ENCODE measurements around the gene RAB31. TPM values are rescaled to one million over a fixed set of nuclear protein-coding genes. Genes with fewer than 3 reads are reported as not detected.
A peak's percentile ranks its signal among the peaks of the same experiment; 100 is the strongest.
"Not testable (repeated sequence)": the region's sequence is repeated elsewhere in the genome, so short reads cannot be mapped to it uniquely, and the experiment has no call there.

RAB31 gene
- total and polyA plus RNA-seq, 11 donors = 3.2 to 67.7 (median 12.8) TPM

DNA sequence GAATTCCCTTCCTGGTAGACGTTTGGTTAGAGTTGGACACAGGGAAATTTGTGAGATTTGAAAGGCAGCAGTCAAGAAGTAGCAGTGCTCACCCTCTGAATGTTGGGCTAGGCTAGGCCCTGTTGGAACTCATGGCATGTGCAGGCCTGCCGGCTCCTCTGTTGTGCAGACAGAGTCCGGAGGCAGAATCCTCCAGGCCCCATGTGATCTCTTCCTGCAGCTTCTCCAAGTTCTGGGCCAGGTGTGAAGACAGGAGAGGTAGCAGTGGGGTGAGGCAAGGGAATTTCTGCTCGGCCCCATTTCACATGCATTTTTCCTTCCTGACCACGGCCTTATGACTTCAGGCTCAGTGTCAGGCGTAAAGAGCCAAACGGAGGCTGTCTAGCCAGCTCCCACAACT is 36.9 kb upstream of the RAB31 start:
- WGBS, 4 donors = 85 to 90% (median 87%) methylated on average over 7 of the region's 7 CpGs
- intact Hi-C loops (cut with DNase I) = loop anchor here in 8 of 10 donors (5.0 to 10.0 kb wide), 5 partner anchors 56 to 96 kb away; partner anchors contain the start of gene PPP4R1 (in 4 of the 8)

DNA sequence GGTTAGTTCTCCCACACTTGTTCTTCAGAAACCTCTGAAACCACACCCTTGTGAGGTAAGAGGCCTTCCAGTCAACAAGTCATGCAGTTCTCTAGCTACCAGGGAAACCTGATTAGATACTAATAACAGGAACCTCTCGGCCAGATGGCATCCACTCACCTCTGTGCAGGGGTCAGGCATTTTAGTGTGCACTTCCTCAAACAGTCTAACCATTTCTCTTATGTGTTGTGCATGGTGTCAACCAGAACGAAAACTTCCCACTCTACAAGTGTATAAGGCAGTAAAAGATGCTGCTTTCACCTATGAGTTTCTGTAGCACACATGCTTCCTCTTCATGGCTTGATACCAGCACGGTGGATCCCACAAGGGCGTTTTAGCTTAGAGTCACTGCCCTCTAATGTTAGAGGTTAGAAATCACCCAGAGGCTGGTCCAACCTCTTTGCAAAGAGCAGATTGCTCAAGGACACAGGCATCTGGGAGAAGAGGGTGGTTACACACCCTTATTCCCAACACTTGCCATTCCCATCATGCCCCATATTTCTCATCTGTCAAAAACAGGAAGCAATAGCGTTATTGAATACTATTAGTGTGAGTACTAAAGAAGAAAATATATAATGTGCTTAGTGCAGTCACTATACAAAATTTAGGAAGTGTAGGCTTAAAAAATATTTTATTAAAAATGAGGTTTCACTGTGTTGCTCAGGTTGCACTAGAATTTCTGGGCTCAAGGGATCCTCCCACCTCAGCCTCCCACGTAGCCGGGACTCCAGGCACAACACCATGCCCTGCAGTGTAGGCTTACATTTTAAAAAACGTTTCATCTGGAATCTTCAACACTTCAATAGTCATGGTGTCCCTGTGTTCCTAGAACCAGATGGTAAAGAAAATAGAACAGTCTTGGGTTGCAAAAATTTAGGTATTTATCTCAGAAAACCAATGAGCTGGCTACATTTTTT is 34.5 kb upstream of the RAB31 start:
- WGBS, 4 donors = 40 to 45% (median 44%) methylated on average over 8 of the region's 8 CpGs
- peak in 3 of 5 donors; percentile 34 to 44 (median 36) for DNase-seq
- Histone ChIP-seq H3K27ac (peak overlapping the region in 2 of 12 donors; percentile 25 to 36), H3K9me3 (peaks cover 0 to 8% (median 0%) of the 10 kb centered on the region in 12 donors), H3K36me3 (no peaks in the 10 kb centered on the region), H3K4me1 (peaks cover 0 to 9% (median 0%) of the 10 kb centered on the region in 12 donors), H3K4me3 (no peak overlapping the region), H3K27me3 (no peaks in the 10 kb centered on the region)
- peak; percentile 81 to 96 (median 95) for ATAC-seq
- TF ChIP-seq, protein P1, sequence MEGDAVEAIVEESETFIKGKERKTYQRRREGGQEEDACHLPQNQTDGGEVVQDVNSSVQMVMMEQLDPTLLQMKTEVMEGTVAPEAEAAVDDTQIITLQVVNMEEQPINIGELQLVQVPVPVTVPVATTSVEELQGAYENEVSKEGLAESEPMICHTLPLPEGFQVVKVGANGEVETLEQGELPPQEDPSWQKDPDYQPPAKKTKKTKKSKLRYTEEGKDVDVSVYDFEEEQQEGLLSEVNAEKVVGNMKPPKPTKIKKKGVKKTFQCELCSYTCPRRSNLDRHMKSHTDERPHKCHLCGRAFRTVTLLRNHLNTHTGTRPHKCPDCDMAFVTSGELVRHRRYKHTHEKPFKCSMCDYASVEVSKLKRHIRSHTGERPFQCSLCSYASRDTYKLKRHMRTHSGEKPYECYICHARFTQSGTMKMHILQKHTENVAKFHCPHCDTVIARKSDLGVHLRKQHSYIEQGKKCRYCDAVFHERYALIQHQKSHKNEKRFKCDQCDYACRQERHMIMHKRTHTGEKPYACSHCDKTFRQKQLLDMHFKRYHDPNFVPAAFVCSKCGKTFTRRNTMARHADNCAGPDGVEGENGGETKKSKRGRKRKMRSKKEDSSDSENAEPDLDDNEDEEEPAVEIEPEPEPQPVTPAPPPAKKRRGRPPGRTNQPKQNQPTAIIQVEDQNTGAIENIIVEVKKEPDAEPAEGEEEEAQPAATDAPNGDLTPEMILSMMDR (IDR thresholded peaks at IDR 0.05) = peak in 8 of 12 donors; percentile 8 to 48 (median 32)
- peak in 1 of 2 donors; percentile 9 for TF ChIP-seq POLR2A (IDR thresholded peaks at IDR 0.05)
- intact Hi-C loops (cut with DNase I) = loop anchor here in 8 of 10 donors (5.0 to 10.0 kb wide), 5 partner anchors 59 to 99 kb away; partner anchors contain the start of gene PPP4R1 (in 4 of the 8)

More for the DNA sequence above, 36.9 kb upstream of the RAB31 start:
- ATAC-seq (no peak), DNase-seq (no peak)
- peaks cover 0 to 9% (median 0%) of the 10 kb centered on the region in 12 donors for H3K4me1 ChIP-seq
- TF ChIP-seq POLR2A (IDR thresholded peaks at IDR 0.05) = no peak
- TF ChIP-seq, protein P1 (IDR thresholded peaks at IDR 0.05) = no peak
- no peaks in the 10 kb centered on the region for H3K27me3 ChIP-seq
- H3K27ac ChIP-seq = no peak overlapping the region
- no peaks in the 10 kb centered on the region for H3K36me3 ChIP-seq
- no peak overlapping the region for H3K4me3 ChIP-seq
- H3K9me3 ChIP-seq = no peaks in the 10 kb centered on the region

DNA sequence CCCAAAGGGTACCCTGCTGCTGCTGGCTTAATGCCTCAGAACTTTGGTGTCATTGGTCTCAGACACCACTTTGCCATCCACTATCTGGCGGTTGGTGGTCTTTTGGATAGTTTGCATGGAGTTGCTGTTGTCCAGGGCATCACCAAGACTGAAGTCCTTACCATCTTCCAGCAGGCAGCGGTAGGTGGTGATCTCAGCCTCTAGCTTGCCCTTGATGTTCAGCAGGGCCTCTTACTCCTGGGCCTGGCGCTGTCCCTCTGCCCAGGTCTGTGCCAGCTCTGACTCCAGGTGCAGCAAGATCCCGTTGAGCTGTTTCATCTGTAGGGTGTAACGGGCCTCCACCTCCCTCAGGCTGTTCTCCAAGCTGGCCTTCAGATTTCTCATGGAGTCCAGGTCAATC is 29.9 kb upstream of the RAB31 start:
- not testable (repeated sequence) for DNase-seq, H3K36me3 ChIP-seq, H3K4me1 ChIP-seq, H3K9me3 ChIP-seq, ATAC-seq, H3K4me3 ChIP-seq, H3K27me3 ChIP-seq, H3K27ac ChIP-seq
- WGBS, 4 donors = 90 to 96% (median 92%) methylated on average over 4 to 5 of the region's 5 CpGs
- intact Hi-C loops (cut with DNase I) = loop anchor here in 8 of 10 donors (5.0 to 10.0 kb wide), 4 partner anchors 63 to 106 kb away; partner anchors contain the start of gene PPP4R1 (in 5 of the 8)

DNA sequence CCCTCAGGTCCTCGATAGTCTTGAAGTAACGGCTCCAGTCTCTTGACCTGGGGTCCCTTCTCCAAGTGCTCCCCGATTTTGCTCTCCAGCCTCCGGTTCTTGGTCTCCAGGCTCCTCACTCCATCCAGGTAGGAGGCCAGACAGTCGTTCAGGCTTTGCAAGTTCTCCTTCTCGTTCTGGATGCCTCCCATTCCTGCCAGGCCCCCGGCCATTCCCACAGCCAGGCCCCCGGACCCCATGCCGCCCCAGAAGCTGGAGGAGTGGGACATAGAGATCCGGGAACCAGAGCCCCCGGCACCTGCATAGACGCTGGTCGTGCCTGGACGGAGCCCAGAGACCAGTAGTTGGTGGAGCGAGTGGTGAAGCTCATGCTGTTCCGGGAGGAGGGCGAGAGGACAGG is 29.0 kb upstream of the RAB31 start:
- TF ChIP-seq, protein P1 (IDR thresholded peaks at IDR 0.05) = no peak
- TF ChIP-seq POLR2A (IDR thresholded peaks at IDR 0.05) = no peak
- ATAC-seq = no peak
- peaks cover 0 to 9% (median 2%) of the 10 kb centered on the region in 12 donors for H3K4me1 ChIP-seq
- H3K27ac ChIP-seq = no peak overlapping the region
- H3K4me3 ChIP-seq = no peak overlapping the region
- no peaks in the 10 kb centered on the region for H3K27me3 ChIP-seq
- no peak for DNase-seq
- intact Hi-C loops (cut with DNase I) = loop anchor here in 8 of 10 donors (5.0 to 10.0 kb wide), 4 partner anchors 64 to 107 kb away; partner anchors contain the start of gene PPP4R1 (in 5 of the 8)
- H3K36me3 ChIP-seq = no peaks in the 10 kb centered on the region
- 91 to 96% (median 93%) methylated on average over 17 of the region's 17 CpGs for WGBS, 4 donors
- H3K9me3 ChIP-seq = peaks cover 0 to 8% (median 0%) of the 10 kb centered on the region in 12 donors
